Left renal cortex interstitium (tissue), 4 donors: Measurements from ENCODE around the gene SH3BP1. TPM values are rescaled to one million over a fixed set of nuclear protein-coding genes. Genes with fewer than 3 reads are reported as not detected.
"Not testable (repeated sequence)": the region's sequence is repeated elsewhere in the genome, so short reads cannot be mapped to it uniquely, and the experiment has no call there.

Source experiments
- DNase-seq, 4 donors: peaks; one replicate each; pipeline ENCODE4 v3.0.0-alpha.2; 2013; ENCODE audit warnings: low read depth in 4 of 4, low spot score in 2 of 4, missing footprints in 1 of 4
- polyA plus RNA-seq, 4 donors: library from polyadenylated mRNA; unstranded; fragments of 120-200 nt; gene quantifications; one replicate each; pipeline ENCODE4 v1.2.1, GENCODE V29; 2013; ENCODE audit not compliant: insufficient read length in 4 of 4

The SH3BP1 gene, protein sequence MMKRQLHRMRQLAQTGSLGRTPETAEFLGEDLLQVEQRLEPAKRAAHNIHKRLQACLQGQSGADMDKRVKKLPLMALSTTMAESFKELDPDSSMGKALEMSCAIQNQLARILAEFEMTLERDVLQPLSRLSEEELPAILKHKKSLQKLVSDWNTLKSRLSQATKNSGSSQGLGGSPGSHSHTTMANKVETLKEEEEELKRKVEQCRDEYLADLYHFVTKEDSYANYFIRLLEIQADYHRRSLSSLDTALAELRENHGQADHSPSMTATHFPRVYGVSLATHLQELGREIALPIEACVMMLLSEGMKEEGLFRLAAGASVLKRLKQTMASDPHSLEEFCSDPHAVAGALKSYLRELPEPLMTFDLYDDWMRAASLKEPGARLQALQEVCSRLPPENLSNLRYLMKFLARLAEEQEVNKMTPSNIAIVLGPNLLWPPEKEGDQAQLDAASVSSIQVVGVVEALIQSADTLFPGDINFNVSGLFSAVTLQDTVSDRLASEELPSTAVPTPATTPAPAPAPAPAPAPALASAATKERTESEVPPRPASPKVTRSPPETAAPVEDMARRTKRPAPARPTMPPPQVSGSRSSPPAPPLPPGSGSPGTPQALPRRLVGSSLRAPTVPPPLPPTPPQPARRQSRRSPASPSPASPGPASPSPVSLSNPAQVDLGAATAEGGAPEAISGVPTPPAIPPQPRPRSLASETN
- 10 to 100 TPM; 19.8 to 24.8 (median 22.3) TPM for polyA plus RNA-seq

DNA sequence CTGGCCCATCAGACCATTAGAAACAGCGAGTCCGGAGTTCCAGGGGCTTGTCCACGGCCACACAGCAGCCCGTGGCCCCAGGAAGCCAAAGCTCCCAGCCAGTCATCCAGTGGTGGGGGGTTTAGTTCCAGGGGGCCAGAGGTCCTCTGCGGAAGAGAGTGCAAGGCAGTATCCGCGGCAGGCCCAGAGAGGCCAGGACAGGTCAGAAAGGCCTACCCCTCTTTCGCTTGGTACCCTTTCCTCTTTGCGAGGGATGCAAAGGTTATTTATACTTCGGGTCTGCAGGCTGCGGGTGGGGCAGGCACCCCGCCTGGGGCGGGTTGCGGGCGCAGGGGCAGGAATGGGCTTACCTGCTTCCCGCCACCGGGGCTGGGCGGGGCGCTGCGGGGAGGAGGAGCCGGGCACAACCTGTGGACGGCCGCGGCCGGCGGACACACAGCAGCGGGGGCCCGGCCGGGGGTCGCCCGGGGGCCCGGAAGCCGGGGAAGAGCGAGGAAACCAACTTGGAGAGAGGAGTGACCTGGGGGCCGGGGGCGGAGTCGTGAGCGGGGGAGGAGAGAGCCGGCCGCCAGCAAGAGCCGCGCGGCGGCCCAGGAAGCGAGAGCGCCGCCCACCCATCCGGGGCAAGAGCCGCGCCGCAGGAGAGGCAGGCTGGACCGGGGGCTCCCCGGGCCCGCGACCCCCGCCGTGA, at the start of gene SH3BP1:
Gene SH3BP1, plus strand, starts transcription at position 600 of the 691 bp plus-strand sequence. CDS start 119 bp downstream, outside the sequence.
- DNase-seq, result peak in 1 of 4 donors; percentile 50

DNA sequence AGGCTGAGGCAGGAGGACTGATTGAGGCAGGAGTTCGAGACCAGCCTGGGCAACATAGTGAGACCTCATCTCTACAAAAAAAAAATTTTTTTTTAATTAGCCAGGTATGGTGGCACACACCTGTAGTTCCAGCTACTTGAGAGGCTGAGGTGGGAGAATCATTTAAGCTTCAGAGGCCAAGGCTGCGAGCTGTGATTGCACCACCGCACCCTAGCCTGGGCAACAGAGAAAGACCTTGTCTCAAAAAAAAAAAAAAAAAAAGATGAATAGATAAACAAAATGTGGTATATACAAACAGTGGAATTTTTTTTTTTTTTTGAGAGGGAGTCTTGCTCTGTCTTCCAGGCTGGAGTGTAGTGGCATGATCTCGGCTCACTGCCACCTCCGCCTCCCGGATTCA, 48.4 kb upstream of the SH3BP1 start:
- not testable (repeated sequence) for DNase-seq

DNA sequence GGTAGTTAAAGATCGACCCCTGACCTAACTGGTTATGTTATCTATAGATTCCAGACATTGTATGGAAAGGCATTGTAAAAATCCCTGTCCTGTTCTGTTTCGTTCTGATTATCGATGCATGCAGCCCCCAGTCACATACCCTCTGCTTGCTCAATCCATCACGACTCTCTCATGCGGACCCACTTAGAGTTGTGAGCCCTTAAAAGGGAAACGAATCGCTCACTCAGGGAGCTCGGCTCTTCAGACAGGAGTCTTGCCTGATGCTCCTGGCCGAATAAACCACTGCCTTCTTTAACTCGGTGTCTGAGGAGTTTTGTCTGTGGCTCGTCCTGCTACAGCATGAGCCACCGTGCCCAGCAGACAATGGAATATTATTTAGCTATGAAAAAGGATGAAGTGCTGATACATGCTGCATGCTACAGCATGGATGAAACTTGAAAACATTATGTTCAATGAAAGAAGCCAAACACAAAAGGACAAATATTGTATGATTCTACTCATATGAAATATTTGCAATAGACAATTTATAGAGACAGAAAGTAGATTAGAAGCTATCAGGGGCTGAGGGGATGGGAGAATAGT, 47.6 kb upstream of the SH3BP1 start:
- no peak for DNase-seq

DNA sequence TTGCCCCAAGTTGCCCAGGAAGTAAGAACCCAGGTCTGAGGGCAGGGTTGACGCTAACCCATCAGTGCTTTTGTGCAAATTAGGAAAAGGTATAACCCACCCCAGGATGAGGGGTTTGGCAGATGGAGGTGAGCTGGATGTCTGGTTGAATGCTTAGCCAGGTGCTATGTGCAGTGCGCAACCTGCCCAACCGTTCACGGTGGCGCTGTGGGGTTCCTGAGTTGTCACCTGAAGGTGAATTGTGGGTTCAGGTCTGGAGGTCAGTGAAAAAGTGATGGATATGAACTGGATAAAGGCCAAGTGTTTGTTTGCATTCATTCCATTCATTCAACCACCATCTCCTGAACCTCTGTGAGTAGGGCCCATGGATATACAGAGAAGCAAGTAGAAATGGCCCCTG, 45.2 kb upstream of the SH3BP1 start:
- no peak for DNase-seq

DNA sequence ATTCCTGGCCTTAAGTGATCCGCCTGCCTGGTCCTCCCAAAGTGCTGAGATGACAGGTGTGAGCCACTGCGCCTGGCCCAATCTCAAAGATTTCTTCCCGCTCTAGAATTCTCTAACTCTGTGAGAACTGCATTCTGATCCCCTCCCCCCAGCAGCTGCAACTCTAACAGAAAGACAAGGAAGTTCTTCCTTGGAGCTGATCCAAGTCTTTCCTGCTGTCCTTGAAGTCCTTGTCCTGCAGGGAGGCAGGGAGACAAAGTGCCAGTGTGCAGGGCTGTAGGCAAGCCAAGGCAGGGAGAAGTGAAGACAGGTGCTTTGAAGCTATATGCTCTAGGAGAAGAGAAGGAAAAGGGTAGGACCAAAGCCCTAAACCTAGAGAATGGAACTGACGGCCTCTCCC, 40.3 kb upstream of the SH3BP1 start:
- no peak for DNase-seq

DNA sequence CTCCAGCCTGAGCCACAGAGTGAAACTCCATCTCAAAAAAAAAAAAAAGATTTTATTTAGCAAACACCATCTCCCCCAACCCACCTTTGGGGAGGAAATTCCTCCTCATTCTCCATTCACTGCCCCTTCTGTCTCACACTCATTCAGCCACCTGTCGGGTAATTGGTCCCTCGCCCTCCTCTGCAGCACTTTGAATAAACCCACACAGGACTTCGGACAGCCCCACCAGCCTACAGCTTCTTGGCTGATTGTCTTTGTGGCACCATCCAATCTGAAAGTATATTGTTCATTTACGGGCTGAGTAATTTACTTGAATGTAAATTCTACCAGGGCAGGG, 38.3 kb upstream of the SH3BP1 start:
- DNase-seq, result no peak

DNA sequence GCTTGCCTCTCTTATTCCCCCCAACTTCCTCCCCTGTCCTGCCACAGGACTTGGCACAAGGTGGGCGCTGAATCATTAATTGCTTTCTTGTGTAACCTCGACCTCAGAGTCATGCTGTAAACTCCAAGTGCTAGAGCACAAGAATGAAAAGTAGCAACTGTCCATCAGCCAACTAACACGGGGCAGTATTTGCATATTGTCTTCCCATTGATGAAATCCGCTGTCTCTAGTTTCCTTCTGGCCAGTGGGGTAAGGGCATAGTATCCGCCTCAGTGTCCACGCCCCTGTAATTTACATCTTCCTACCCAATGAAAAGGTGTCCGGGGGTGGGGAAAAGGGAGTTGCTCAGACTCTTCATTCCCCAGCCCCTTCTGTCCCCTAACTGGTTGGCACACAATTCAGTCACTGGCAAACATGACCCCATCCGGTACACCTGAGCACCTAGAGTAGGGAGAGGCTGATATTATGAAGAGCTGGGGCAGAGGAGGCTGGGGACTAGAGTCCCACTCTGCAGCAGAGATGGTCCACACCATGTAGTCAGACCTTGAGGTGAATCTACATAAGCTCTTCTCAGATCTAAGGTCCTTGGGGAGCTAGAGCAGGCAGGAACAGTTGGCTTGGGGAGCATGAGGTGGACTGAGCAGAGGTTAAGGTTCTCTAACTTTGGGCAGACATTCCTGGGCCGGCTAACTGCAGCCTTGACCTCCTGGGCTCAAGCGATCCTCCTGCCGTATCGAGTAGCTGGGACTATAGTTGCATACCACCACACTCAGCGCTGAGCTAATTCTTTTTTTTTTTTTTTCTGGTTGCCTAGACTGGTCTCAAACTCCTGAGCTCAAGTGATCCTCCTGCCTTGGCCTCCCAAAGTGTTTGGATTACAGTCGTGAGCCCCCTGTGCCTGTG, 37.7 kb upstream of the SH3BP1 start:
- DNase-seq, result peak in 1 of 4 donors; percentile 66

DNA sequence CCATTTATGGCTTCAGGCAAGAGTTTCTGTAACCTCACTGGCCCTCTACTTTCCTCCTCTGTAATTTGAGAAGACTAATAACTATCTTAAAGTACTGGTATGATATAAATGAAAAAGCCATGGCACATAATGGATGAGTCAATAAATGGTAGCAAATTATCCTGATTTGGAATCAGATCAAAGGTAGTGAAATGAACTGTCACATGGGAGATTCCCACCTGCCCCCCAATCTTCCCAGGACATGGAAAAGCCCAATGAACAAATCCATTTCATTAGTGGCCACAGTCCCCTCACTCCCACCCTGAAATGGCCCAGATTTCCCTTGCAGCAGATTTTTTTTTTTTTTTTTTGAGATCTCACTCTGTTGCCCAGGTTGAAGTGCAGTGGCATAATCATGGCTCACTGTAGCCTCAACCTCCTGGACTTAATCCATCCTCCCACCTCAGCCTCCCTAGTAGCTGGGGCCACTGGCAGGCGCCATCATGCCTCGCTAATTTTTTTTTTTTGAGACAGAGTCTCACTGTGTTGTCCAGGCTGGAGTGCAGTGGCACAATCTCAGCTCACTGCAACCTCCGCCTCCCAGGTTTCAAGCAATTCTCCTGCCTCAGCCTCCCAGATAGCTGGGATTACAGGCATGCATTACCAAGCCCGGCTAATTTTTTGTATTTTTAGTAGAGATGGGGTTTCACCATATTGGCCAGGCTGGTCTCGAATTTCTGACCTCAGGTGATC, 36.8 kb upstream of the SH3BP1 start:
- DNase-seq, result not testable (repeated sequence)

DNA sequence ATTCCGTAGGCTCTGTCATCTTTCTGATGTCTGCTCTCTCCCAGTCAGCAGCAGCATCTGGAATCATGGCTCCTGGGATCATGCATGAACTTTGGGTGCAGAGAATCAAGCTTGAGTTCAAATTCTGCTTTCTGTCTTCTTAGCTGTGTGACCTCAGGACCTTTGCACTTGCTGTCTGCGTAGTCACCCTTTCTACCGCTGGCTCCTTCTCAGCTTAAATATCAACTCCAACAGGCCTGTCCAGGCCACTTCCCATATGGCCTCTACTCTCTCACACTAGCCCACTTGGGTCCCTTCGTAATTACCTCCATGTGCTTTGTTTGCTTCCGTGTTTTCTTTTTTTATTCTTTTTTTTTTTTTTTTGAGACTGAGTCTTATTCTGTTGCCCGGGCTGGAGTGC, 35.4 kb upstream of the SH3BP1 start:
- DNase-seq, result no peak

DNA sequence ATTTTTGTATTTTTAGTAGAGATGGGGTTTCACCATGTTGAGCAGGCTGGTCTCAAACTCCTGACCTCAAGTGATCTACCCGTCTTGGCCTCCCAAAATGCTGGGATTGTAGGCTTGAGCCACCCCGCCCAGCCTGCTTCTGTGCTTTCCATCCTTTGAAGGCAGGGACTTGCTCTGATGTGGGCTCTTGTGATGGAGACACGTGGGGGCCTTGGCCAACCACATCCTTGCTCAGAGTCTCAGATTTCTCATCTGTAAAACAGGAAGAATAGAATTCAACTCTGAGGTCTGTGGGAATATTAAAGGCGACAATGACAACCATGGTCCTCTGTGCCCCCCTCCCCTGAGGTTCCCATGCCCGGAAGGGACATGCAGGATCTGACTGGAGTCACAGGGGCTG, 34.6 kb upstream of the SH3BP1 start:
- no peak for DNase-seq

DNA sequence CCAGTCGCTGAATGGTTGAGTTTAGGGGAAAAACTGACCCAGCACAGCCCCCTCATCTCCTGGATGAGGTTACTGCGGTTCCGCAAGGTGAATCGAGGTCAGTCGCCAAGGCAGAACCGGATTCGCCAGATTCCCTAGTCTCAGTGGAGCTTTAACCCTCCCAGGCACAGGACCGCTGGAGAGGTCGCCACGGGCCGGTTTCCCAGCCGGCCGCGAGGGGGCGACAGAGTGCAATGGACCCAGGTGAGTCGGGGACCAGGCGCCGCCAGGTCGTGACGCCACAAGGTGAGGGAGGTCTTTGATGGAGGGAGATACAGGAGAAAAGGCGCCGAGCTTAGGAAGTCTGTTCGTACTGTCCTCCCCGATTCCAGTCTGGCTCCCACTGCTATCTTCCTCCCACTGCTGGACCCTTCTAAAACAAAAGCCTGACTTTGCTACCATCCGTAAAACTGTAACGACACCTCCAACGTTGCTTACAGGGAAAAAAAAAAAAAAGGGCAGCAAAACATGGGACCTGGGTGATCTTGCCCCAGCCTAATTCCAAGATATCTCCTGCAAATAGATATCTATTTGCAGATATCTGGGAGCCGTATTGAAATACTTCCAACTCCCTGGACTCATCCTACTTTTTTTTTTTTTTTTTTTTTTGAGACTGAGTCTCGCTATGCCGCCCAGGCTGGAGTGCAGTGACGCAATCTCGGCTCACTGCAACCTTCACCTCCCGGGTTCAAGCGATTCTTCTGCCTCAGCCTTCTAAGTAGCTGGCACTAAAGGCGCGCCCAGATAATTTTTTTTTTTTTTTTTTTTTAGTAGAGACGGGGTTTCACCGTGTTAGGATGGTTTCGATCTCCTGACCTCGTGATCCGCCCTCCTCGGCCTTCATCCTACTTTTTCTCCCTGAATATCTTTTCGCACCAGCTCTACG, 32.2 kb upstream of the SH3BP1 start:
- peak in 3 of 4 donors; percentile 71 to 84 (median 77) for DNase-seq

DNA sequence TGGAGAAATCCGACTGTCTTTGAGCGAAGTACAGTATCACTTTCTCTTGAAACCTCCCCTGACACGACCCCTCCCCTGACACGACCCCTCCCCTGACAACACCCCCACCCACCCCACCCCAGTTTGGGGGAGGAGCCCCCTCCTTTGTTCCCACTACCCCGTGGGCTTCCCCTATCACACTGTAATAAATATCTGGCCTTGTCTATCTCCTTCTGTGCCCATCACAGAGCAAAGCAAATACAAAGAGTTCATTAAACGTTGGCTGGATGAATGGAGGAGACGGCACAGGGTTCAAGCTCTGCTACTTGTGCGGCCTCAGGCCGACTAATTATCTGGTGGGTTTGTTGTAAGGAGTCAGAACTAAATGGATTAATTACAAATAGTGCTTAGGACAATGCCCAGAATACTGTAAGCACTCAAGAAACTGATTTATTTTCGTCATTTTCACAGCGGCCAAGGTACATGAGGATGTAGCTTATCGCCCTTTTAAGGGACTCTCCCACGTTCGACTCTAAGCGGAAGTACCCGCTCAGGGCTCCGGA, 31.5 kb upstream of the SH3BP1 start:
- no peak for DNase-seq

DNA sequence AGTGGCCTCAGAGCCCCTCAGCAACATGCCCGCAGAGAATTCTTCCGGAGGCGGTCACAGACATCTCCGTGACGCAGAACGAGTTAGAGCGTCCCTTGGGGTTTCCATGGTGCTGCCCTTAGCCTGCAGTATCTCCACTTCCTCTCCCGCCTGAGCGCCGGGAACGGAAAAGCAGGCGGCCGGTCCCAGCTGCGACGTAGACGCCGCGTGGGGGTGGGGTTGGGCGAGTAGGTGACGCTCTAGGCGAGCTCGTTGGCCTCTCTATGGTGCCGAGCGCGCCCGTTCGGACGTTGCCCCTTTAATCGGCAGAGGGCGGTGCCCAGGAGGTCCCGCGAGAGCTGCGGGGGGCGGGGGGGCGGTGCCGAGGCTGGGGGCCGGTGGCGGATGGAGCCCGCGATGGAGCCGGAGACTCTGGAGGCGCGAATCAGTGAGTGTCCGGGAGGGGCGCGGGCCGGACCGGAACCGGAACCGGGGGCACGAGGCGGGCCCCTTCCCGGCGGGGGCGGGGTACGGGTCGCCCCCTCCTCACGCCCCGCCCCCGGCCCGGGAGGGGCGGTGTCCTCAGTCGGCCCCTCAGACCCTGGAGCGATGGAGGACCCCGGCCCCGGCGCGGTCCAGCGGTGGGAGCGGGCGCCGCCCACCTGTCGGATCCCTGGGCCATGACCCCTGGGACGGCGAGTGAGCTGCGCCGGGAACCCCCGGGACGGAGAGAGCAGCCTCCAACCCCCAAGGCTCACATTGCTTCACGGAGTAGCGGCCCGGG, 30.8 kb upstream of the SH3BP1 start, which contains the start of gene GGA1:
Gene GGA1, plus strand, starts transcription at position 358 of the 763 bp plus-strand sequence. Its CDS starts 27 bp downstream, at position 385.
- peak; percentile 93 to 97 (median 94) for DNase-seq

DNA sequence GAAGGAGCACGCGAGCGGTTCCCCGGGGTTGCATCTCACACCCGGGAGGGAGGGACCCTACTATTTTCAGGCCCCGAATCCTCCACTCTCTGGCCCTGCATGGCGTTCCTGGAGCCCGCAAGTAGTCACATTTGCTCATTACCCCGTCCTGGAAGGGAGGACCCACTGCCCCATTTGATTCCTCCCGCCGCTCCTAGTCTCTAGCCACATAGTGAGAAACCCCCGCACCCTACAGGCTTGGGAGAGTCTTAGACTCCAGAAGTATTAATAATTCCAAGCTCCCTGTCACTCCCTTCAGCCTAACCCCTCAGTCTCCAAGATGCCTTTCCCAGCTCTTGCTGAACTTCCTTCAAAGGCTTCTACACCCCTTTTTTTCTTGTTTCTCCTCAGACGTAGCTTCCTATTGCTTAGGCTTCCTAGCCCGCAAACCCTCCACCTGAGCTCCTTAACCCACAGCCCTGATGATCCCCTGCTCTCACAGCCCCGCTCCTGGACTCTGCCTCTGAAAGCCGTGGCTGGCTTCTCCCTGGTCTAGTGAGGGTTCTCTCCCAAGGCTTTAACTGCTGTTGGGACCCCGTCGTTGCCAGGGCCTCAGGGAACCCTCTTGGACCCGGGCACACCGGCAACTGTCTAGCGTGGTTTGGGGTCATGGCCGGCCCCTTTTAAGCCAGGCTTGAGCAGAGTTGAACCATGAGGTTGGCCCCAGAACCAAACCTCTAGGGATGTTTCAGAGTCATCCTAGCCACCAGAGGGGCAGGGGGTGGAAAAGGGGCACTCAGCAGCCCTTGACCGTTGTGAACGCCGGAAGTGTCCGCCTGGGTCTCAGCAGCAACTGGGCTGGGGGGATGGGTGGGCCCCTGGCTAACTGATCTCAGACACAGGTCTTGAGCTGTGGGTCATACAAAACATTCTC, 30.0 kb upstream of the SH3BP1 start:
- no peak for DNase-seq

DNA sequence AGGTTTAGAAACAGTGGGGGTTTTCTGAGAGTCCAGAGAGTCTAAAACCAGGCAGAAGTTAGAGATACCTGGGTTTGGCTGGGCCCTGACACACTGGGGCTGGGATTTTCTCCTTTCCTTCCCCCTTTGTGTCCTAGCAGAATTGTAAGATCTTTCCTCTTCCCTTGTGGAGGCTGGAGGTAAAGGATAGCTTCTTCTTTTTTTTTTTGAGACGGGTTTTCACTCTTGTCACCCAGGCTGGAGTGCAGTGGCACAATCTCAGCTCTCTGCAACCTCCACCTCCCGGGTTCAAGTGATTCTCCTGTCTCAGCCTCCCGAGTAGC, 29.4 kb upstream of the SH3BP1 start:
- DNase-seq, result not testable (repeated sequence)

DNA sequence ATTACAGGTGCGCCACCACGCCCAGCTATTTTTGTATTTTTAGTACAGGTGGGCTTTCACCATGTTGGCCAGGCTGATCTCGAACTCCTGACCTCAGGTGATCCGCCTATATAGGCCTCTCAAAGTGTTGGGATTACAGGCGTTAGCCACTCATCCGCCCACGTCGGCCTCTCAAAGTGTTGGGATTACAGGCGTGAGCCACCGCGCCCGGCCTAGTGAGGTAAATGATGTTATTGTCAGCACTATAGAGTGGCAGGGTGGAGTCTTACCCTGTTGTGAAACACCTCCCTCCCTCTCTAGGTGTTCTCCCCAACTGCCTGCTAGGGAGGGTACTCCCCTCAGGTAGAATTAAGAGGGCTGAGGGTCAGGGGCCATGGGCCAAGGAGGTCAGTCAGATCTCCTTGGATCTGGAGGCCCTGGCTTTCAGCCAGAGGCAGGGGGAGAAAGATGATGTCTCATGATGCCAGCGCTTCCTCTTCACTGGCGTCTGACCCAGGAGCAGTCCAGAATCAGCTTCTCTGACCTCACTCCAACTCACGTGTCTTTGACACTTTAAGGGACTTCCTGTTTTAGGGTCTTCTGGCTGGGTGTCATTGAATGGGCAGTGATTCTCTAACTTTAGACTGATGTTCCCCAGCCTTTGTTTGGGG, 28.9 kb upstream of the SH3BP1 start:
- no peak for DNase-seq
